Mesothelial cell of epicardium (in vitro differentiated cells): Measurements from ENCODE around the gene PODNL1. TPM values are rescaled to one million over a fixed set of nuclear protein-coding genes. Genes with fewer than 3 reads are reported as not detected.

ENCODE experiments used
- DNase-seq, 2 experiments: peaks; one replicate each; pipeline ENCODE4 v3.0.0; 2021; ENCODE audit warnings: low spot score in 2 of 2; ENCODE audit not compliant: unreplicated experiment in 2 of 2
- H3K27ac Mint-ChIP-seq: 2 replicates; pipeline ENCODE4 v1.8.0; 2021; ENCODE audit warnings: mixed read lengths
- H3K27me3 Mint-ChIP-seq: 2 replicates; pipeline ENCODE4 v1.8.0; 2021; ENCODE audit warnings: low read depth, mixed read lengths
- H3K36me3 Mint-ChIP-seq: 2 replicates; pipeline ENCODE4 v1.8.0; 2021; ENCODE audit warnings: mixed read lengths
- H3K4me1 Mint-ChIP-seq: 2 replicates; pipeline ENCODE4 v1.8.0; 2021; ENCODE audit warnings: mixed read lengths
- H3K4me3 Mint-ChIP-seq: 2 replicates; pipeline ENCODE4 v1.8.0; 2021; ENCODE audit warnings: mild to moderate bottlenecking, moderate library complexity, mixed read lengths
- H3K9me3 Mint-ChIP-seq: 2 replicates; pipeline ENCODE4 v1.8.0; 2021; ENCODE audit warnings: mixed read lengths
- total RNA-seq: library from RNA; stranded (reverse); gene quantifications from 3 replicates; pipeline ENCODE4 v1.2.1, GENCODE V29; 2021
- TF ChIP-seq, protein P1 (sequence below): fragments of 200-600 bp; sonication (generic); IDR thresholded peaks from one replicate; pipeline ENCODE4 v1.5.0; 2021; ENCODE audit warnings: antibody characterized with exemption; ENCODE audit not compliant: unreplicated experiment

The PODNL1 gene
- total RNA-seq, 1 donor from 2014 or later = 1.0 TPM

DNA sequence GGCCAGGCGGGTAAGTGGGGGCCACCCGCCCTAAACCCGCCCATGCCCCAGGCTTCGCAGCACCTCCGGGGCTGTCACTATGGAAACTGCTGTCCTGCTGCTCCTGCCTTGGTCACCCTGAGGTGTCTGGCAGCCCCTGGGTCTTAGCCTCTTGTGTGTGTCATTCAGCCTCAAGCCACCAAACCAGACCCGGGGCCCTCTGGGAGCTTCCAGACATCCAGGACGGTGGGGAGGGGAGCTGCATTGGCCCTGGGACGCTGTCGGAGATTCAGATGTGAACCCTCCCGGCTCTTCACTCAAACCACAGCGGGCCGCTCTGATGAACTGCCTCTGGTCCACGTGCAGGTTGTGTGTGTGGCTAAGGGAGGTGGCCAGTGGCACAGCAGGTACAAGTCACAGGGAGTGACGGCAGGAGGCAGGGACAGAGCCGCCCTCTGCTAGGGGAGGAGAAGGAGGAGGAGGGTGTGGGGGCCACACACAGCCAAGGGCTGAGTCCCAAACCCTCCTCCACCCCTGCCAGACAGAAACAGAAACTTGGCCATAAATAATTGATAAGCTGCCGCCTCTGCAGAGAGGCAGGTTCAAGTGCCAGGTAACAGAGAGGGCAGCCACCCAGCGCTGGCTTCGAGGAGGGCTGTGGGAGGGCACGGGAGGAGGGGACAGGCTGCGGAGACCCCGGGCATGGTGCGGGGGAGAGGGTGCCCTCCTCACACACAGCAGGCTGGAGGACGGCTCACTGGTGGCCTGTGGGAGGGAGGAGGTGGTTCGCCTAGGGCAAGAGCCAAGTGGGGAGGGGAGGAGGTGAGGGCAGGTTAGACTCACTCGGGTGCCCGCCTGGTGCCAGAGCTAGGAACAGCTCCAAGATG, 53.3 kb downstream of the PODNL1 start:
- Mint-ChIP-seq H3K4me1 (peaks cover 37% of the 10 kb centered on the region), H3K27me3 (no peaks in the 10 kb centered on the region), H3K27ac (peak overlapping the region; percentile 12), H3K4me3 (no peak overlapping the region), H3K36me3 (no peaks in the 10 kb centered on the region), H3K9me3 (no peaks in the 10 kb centered on the region)
- TF ChIP-seq, protein P1, sequence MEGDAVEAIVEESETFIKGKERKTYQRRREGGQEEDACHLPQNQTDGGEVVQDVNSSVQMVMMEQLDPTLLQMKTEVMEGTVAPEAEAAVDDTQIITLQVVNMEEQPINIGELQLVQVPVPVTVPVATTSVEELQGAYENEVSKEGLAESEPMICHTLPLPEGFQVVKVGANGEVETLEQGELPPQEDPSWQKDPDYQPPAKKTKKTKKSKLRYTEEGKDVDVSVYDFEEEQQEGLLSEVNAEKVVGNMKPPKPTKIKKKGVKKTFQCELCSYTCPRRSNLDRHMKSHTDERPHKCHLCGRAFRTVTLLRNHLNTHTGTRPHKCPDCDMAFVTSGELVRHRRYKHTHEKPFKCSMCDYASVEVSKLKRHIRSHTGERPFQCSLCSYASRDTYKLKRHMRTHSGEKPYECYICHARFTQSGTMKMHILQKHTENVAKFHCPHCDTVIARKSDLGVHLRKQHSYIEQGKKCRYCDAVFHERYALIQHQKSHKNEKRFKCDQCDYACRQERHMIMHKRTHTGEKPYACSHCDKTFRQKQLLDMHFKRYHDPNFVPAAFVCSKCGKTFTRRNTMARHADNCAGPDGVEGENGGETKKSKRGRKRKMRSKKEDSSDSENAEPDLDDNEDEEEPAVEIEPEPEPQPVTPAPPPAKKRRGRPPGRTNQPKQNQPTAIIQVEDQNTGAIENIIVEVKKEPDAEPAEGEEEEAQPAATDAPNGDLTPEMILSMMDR = no peak
- DNase-seq = no peak

DNA sequence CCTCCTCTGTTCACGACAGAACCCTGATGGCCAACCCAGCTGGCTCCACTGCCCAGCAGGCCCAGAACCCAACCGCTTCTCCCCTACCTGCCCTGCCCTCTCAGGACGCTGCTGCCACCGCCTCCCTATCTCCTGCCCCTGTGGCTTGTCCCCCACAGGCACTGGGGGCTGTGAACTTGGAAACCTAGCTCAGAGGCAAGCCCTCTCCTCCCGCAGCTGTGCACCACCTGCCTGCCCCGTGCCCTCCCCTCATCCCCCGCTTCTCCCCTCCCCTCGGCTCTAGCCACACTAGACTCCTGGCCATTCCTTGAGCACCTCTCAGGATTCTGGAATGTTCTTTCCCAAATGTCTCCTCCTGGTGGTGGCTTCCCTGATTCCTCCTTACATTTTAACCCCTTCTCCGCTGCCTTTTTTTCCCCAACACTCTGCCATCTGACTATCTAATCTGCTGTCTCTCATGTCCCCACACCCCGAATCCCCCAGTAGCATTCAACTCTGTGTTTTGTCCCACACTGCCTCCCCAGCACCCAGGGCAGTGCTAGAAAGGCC, 54.6 kb downstream of the PODNL1 start:
- no peaks in the 10 kb centered on the region for H3K27me3 Mint-ChIP-seq
- no peak overlapping the region for H3K4me3 Mint-ChIP-seq
- H3K27ac Mint-ChIP-seq = no peak overlapping the region
- TF ChIP-seq, protein P1 = no peak
- H3K4me1 Mint-ChIP-seq = peaks cover 38% of the 10 kb centered on the region
- no peaks in the 10 kb centered on the region for H3K36me3 Mint-ChIP-seq
- H3K9me3 Mint-ChIP-seq = no peaks in the 10 kb centered on the region
- DNase-seq = no peak

DNA sequence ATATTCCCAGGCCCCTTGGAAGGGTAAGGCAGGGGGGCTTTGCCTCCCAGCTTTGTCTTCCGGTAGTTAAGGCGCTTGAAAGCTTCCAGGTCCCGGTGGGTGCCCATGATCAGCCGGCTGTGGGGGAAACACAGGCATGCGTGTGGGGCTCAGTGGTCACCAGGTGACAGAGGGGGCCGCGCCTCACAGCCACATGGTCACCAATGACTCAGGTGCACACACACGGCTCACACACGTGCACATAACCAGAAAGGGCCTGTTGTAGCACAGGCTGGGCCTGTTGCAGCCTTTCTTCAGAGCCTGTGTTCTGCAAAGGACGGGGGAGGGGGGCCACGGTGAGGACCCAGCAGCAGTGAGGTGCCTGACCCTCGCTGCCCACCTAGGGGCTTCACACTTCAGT, 55.4 kb downstream of the PODNL1 start:
- no peak overlapping the region for H3K27ac Mint-ChIP-seq
- H3K36me3 Mint-ChIP-seq = no peaks in the 10 kb centered on the region
- H3K27me3 Mint-ChIP-seq = no peaks in the 10 kb centered on the region
- TF ChIP-seq, protein P1 = no peak
- no peak overlapping the region for H3K4me3 Mint-ChIP-seq
- DNase-seq = no peak
- H3K4me1 Mint-ChIP-seq = peaks cover 38% of the 10 kb centered on the region
- no peaks in the 10 kb centered on the region for H3K9me3 Mint-ChIP-seq

GRCh38 chr19:13882419-13882795, 55.8 kb downstream of the PODNL1 start:
- TF ChIP-seq, protein P1 = no peak
- Mint-ChIP-seq H3K4me3 (no peak overlapping the region), H3K27me3 (no peaks in the 10 kb centered on the region), H3K36me3 (no peaks in the 10 kb centered on the region), H3K27ac (no peak overlapping the region), H3K4me1 (peaks cover 38% of the 10 kb centered on the region), H3K9me3 (no peaks in the 10 kb centered on the region)
- no peak for DNase-seq

DNA sequence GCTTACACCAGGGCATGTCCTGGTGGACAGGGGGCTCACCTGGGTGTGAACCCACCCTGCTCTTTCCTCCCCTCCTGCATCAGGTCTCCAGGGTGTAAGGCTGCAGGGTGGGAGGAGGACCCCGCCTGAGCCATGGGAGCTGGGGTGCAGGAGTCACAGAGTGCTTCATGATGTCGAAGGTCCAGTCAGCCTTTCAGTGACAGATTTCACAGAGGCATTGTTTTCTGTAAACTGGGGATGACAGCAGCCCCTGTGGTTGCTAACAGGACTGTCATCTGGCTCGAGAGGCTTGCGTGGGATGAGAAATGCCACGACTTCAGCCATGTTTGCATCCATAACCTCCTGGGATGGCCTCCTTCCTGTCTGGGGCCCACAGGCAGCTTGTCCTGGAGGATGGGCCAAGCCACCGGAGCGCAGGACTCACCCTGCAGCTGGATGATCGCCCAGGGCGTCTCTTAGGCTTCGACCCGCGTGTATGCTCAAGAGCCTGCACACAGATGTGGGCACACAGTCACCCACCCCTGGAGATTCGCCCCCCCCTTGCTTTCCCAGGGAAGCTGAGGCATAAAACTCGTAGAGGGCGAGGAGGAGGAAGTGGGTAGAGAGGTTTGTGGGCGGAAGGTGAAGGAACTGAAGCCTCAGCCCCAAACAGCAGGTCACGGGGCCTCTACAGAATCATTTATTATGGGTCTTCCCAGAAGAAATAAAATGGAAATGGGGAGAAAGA, 56.4 kb downstream of the PODNL1 start:
- DNase-seq = no peak
- H3K27me3 Mint-ChIP-seq = no peaks in the 10 kb centered on the region
- H3K27ac Mint-ChIP-seq = peak overlapping the region; percentile 79
- no peak overlapping the region for H3K4me3 Mint-ChIP-seq
- no peaks in the 10 kb centered on the region for H3K36me3 Mint-ChIP-seq
- H3K4me1 Mint-ChIP-seq = peaks cover 38% of the 10 kb centered on the region
- TF ChIP-seq, protein P1 = no peak
- no peaks in the 10 kb centered on the region for H3K9me3 Mint-ChIP-seq
